Effector memory CD8-positive, alpha-beta T cell (primary cell): ENCODE measurements around the gene CD151.

ENCODE experiments used
- ATAC-seq: fragments of 150-1000 bp; cut with Tn5 transposase; replicated peaks from 2 replicates; pipeline ENCODE4 v1.10.0; 2021; ENCODE audit warnings: mild to moderate bottlenecking, moderate library complexity
- DNase-seq, 3 experiments: peaks; one replicate each; pipeline ENCODE4 v3.0.0; 2021
- H3K27ac Mint-ChIP-seq, 2 donors: one replicate each; pipeline ENCODE4 v1.8.0; 2022; ENCODE audit warnings: mild to moderate bottlenecking in 2 of 2, mixed read lengths in 2 of 2, moderate library complexity in 2 of 2
- H3K27me3 Mint-ChIP-seq, 2 donors: one replicate each; pipeline ENCODE4 v1.8.0; 2022; ENCODE audit warnings: mixed read lengths in 2 of 2
- H3K36me3 Mint-ChIP-seq: one replicate; pipeline ENCODE4 v1.8.0; 2022; ENCODE audit warnings: mild to moderate bottlenecking, moderate library complexity, mixed read lengths; ENCODE audit not compliant: insufficient read depth
- H3K4me1 Mint-ChIP-seq, 2 donors: one replicate each; pipeline ENCODE4 v1.8.0; 2022; ENCODE audit warnings: low read depth in 2 of 2, mixed read lengths in 2 of 2
- H3K4me3 Mint-ChIP-seq, 2 donors: one replicate each; pipeline ENCODE4 v1.8.0; 2022; ENCODE audit warnings: mild to moderate bottlenecking in 2 of 2, mixed read lengths in 2 of 2, moderate library complexity in 2 of 2
- H3K9me3 Mint-ChIP-seq, 2 donors: one replicate each; pipeline ENCODE4 v1.8.0; 2022; ENCODE audit warnings: mixed read lengths in 2 of 2

The CD151 gene

GRCh38 chr11:793556-793955 lies 39.2 kb upstream of the CD151 start:
- H3K36me3 Mint-ChIP-seq, result peaks cover 31% of the 10 kb centered on the region
- no peak overlapping the region for H3K27ac Mint-ChIP-seq
- no peak for ATAC-seq
- H3K4me1 Mint-ChIP-seq, result peaks cover 9 to 11% of the 10 kb centered on the region in 2 donors
- no peak for DNase-seq
- H3K27me3 Mint-ChIP-seq, result peaks cover 0 to 4% of the 10 kb centered on the region in 2 donors
- no peaks in the 10 kb centered on the region for H3K9me3 Mint-ChIP-seq
- H3K4me3 Mint-ChIP-seq, result peak overlapping the region; percentile 40 to 45

GRCh38 chr11:794013-794765 lies 38.6 kb upstream of the CD151 start:
- Mint-ChIP-seq H3K9me3 (no peaks in the 10 kb centered on the region), H3K27me3 (no peaks in the 10 kb centered on the region), H3K36me3 (peaks cover 31% of the 10 kb centered on the region), H3K27ac (peak overlapping the region in 1 of 2 donors; percentile 35), H3K4me3 (peak overlapping the region; percentile 45 to 91), H3K4me1 (peaks cover 9 to 11% of the 10 kb centered on the region in 2 donors)
- ATAC-seq, result no peak
- no peak for DNase-seq

GRCh38 chr11:794766-795633 lies 37.8 kb upstream of the CD151 start:
- Mint-ChIP-seq H3K4me1 (peaks cover 9 to 11% of the 10 kb centered on the region in 2 donors), H3K4me3 (peak overlapping the region; percentile 91), H3K27ac (peak overlapping the region; percentile 88 to 96), H3K9me3 (no peaks in the 10 kb centered on the region), H3K27me3 (no peaks in the 10 kb centered on the region), H3K36me3 (peaks cover 31% of the 10 kb centered on the region)
- ATAC-seq, result no peak
- DNase-seq, result no peak

- Mint-ChIP-seq H3K9me3 (no peaks in the 10 kb centered on the region), H3K27me3 (no peaks in the 10 kb centered on the region), H3K27ac (peak overlapping the region; percentile 88 to 96), H3K4me1 (peaks cover 9 to 11% of the 10 kb centered on the region in 2 donors), H3K4me3 (peak overlapping the region; percentile 91), H3K36me3 (peaks cover 31% of the 10 kb centered on the region)
- DNase-seq (peak; percentile 59 to 68 (median 61)), ATAC-seq (peak; percentile 41)
Observed at GRCh38 chr11:795634-796564, 36.9 kb upstream of the CD151 start.

GRCh38 chr11:796565-797295 lies 36.0 kb upstream of the CD151 start:
- ATAC-seq (no peak), DNase-seq (no peak)
- peak overlapping the region; percentile 91 for H3K4me3 Mint-ChIP-seq
- H3K27me3 Mint-ChIP-seq, result no peaks in the 10 kb centered on the region
- H3K9me3 Mint-ChIP-seq, result no peaks in the 10 kb centered on the region
- H3K4me1 Mint-ChIP-seq, result peaks cover 9 to 11% of the 10 kb centered on the region in 2 donors
- peaks cover 28% of the 10 kb centered on the region for H3K36me3 Mint-ChIP-seq
- H3K27ac Mint-ChIP-seq, result peak overlapping the region; percentile 88 to 96

GRCh38 chr11:797296-798092 lies 35.3 kb upstream of the CD151 start:
- peak; percentile 64 for ATAC-seq
- no peaks in the 10 kb centered on the region for H3K9me3 Mint-ChIP-seq

GRCh38 chr11:798093-798713 lies 34.5 kb upstream of the CD151 start, which contains the start of gene SLC25A22:
Gene SLC25A22, minus strand, starts transcription at chr11:798281. Its CDS starts 3,275 bp downstream, at chr11:795006.
- H3K27ac Mint-ChIP-seq, result peak within 1 kb of the TSS; percentile 88 to 96
- H3K36me3 Mint-ChIP-seq, result peaks cover 31% of the 10 kb centered on the region
- no peaks in the 10 kb centered on the region for H3K27me3 Mint-ChIP-seq
- no peaks in the 10 kb centered on the region for H3K9me3 Mint-ChIP-seq
- ATAC-seq, result peak; percentile 61
- peak within 1 kb of the TSS; percentile 91 for H3K4me3 Mint-ChIP-seq
- peak; percentile 85 to 90 (median 89) for DNase-seq
- peaks cover 9 to 11% of the 10 kb centered on the region in 2 donors for H3K4me1 Mint-ChIP-seq

More at GRCh38 chr11:797296-798092, 35.3 kb upstream of the CD151 start:
- peak; percentile 76 to 83 (median 79) for DNase-seq
- Mint-ChIP-seq H3K27me3 (no peaks in the 10 kb centered on the region), H3K4me3 (peak overlapping the region; percentile 91), H3K4me1 (peaks cover 9 to 11% of the 10 kb centered on the region in 2 donors), H3K27ac (peak overlapping the region; percentile 88 to 96), H3K36me3 (peaks cover 31% of the 10 kb centered on the region)

- H3K27ac Mint-ChIP-seq, result no peak overlapping the region
- ATAC-seq, result no peak
- H3K36me3 Mint-ChIP-seq, result peaks cover 31% of the 10 kb centered on the region
- H3K27me3 Mint-ChIP-seq, result no peaks in the 10 kb centered on the region
- no peaks in the 10 kb centered on the region for H3K9me3 Mint-ChIP-seq
- DNase-seq, result no peak
- no peak overlapping the region for H3K4me3 Mint-ChIP-seq
- H3K4me1 Mint-ChIP-seq, result peaks cover 14% of the 10 kb centered on the region in 2 donors
Observed at GRCh38 chr11:799641-800316, 33.0 kb upstream of the CD151 start.

- no peak for DNase-seq
- no peak for ATAC-seq
- Mint-ChIP-seq H3K9me3 (no peaks in the 10 kb centered on the region), H3K27ac (no peak overlapping the region), H3K36me3 (peaks cover 25% of the 10 kb centered on the region), H3K4me1 (peaks cover 14% of the 10 kb centered on the region in 2 donors), H3K27me3 (no peaks in the 10 kb centered on the region), H3K4me3 (no peak overlapping the region)
Observed at GRCh38 chr11:800473-800872, 32.3 kb upstream of the CD151 start.

- Mint-ChIP-seq H3K4me3 (no peak overlapping the region), H3K27me3 (no peaks in the 10 kb centered on the region), H3K9me3 (no peaks in the 10 kb centered on the region), H3K36me3 (peaks cover 19% of the 10 kb centered on the region), H3K27ac (no peak overlapping the region), H3K4me1 (peaks cover 9 to 10% of the 10 kb centered on the region in 2 donors)
- no peak for ATAC-seq
- DNase-seq, result no peak
Observed at GRCh38 chr11:801097-801780, 31.5 kb upstream of the CD151 start.
